SK-N-MC (cell line): ENCODE results near the gene GNA15.

ENCODE experiments used
- EZH2 ChIP-seq: fragments of 200-600 bp; sonication (generic); IDR thresholded peaks from one replicate; pipeline ENCODE4 v1.6.1; 2017; ENCODE audit warnings: antibody characterized with exemption
- FOXP2 ChIP-seq: optimal IDR thresholded peaks from 2 replicates; pipeline ENCODE3; 2011; ENCODE audit warnings: mild to moderate bottlenecking, moderate library complexity; ENCODE audit not compliant: insufficient read depth; ENCODE audit errors: extremely low read length, control extremely low read depth
- POLR2AphosphoS5 ChIP-seq: IDR thresholded peaks from 2 replicates; pipeline ENCODE4 v1.6.1; 2012; ENCODE audit warnings: mild to moderate bottlenecking, low read depth, low read length, borderline replicate concordance

DNA sequence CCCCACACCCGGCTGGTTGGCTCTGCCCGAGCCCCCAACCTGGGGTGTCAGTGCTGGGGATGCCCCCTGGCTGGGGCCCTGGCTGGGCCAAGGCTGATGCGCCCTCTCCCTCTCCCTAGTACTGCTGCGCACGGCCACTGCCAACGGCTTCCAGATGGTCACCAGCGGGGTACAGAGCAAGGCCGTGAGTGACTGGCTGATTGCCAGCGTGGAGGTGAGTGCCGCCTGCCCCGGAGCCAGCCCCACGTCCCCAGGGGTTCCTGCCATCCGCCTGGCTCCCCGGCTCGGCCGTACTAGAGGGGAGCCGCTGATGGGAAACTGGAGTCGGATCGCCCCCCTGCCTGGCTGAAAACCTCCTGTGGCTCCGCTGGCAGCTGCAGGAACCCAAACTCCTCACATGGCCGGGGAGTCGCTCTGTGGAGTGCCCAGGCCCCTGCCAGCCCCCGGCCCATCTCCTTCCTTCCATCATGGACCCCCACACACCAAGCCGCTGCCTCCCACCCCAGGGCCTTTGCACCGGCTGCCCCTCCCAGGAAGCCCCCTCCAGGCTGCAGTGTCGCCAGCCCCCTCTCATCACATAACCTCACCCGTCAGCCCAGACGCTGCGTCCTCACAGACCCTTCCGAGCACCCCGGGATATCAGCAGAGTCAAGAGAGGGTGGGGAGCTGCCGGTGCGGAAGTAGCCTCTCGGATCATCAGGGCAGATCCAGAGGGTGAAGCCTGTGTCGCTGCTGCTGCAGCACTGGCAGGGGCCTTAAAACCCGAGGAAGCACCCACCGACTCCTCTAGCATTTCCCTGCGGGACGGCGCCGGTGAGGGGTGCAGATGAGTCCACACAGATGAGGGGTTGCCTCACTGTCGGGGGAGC lies 60.5 kb downstream of the GNA15 start:
- TF ChIP-seq POLR2AphosphoS5 = no peak
- TF ChIP-seq EZH2 = no peak
- no peak for TF ChIP-seq FOXP2
